H1 (cell line): ENCODE results near the gene NIN. TPM values are rescaled to one million over a fixed set of nuclear protein-coding genes. Genes with fewer than 3 reads are reported as not detected.

Source experiments
- CTCF ChIA-PET: fragments of 300-600 bp; sonication (Branson Sonifier 250); formaldehyde crosslinking; loops from one replicate; lab custom pipeline; 2021; ENCODE audit not compliant: partially characterized antibody; lab: Charles Lee
- POLR2A ChIA-PET: fragments of 300-600 bp; sonication (Branson Sonifier 250); formaldehyde crosslinking; loops from one replicate; lab custom pipeline; 2021; ENCODE audit warnings: inconsistent platforms; ENCODE audit not compliant: partially characterized antibody; lab: Charles Lee
- DNase-seq, 2 experiments: peaks; one replicate each; pipeline versions ENCODE4 v3.0.0 to v3.0.0-alpha.2; 2010 to 2022; ENCODE audit warnings: low spot score in 2 of 2, low read depth in 1 of 2, mixed read lengths in 1 of 2
- FAIRE-seq: peaks from 2 replicates; lab custom pipeline; 2011; peaks lifted over from hg19 to GRCh38; lab: Jason Lieb, UNC
- H2AFZ ChIP-seq: 2 replicates; pipeline ENCODE4 v1.8.1; 2012; ENCODE audit warnings: low read length, inconsistent platforms
- H2AK5ac ChIP-seq: 2 replicates; pipeline ENCODE4 v1.6.1; 2013; ENCODE audit warnings: low read depth, low read length
- H2BK120ac ChIP-seq: replicated peaks from 2 replicates; pipeline ENCODE3; 2013; ENCODE audit warnings: low read depth, low read length, inconsistent platforms
- H2BK12ac ChIP-seq: 2 replicates; pipeline ENCODE4 v1.6.1; 2013; ENCODE audit warnings: low read depth, low read length
- H2BK15ac ChIP-seq: 2 replicates; pipeline ENCODE4 v1.6.1; 2013; ENCODE audit warnings: low read length
- H2BK20ac ChIP-seq: 2 replicates; pipeline ENCODE4 v1.6.1; 2013; ENCODE audit warnings: low read length
- H2BK5ac ChIP-seq: 2 replicates; pipeline ENCODE4 v1.6.1; 2013; ENCODE audit warnings: low read depth, low read length
- H3K14ac ChIP-seq: 2 replicates; pipeline ENCODE4 v1.6.1; 2013; ENCODE audit warnings: inconsistent platforms; ENCODE audit not compliant: insufficient read length
- H3K18ac ChIP-seq: 2 replicates; pipeline ENCODE4 v1.6.1; 2013; ENCODE audit warnings: low read length; ENCODE audit errors: extremely low read depth
- H3K23ac ChIP-seq: 2 replicates; pipeline ENCODE4 v1.6.1; 2013; ENCODE audit warnings: inconsistent platforms; ENCODE audit not compliant: insufficient read length
- H3K23me2 ChIP-seq: 2 replicates; pipeline ENCODE4 v1.6.1; 2013; ENCODE audit warnings: low read depth, low read length
- H3K27ac ChIP-seq: 2 replicates; pipeline ENCODE4 v1.6.1; 2011; ENCODE audit warnings: low read depth, low read length, inconsistent platforms
- H3K27me3 ChIP-seq, 4 experiments: replicated peaks in 1 of 4; 1 replicate in 1 of 4; 2 replicates in 3 of 4; pipeline versions ENCODE4 v1.6.1 to v1.8.1; 2011 to 2013; ENCODE audit warnings: low read length in 3 of 4, mild to moderate bottlenecking in 3 of 4, inconsistent platforms in 2 of 4, mixed read lengths in 2 of 4, moderate library complexity in 1 of 4; ENCODE audit not compliant: control insufficient read depth in 3 of 4, insufficient read depth in 3 of 4; ENCODE audit errors: extremely low read depth in 1 of 4
- H3K36me3 ChIP-seq, 4 experiments: 2 replicates each; pipeline versions ENCODE4 v1.6.1 to v1.8.1; 2011 to 2013; ENCODE audit warnings: mild to moderate bottlenecking in 4 of 4, low read length in 3 of 4, moderate library complexity in 2 of 4, control low read depth in 1 of 4, inconsistent platforms in 1 of 4; ENCODE audit not compliant: insufficient read depth in 4 of 4, control insufficient read depth in 2 of 4
- H3K4ac ChIP-seq: replicated peaks from 2 replicates; pipeline ENCODE3; 2013; ENCODE audit warnings: low read length, low read depth, mixed read lengths, inconsistent platforms; ENCODE audit not compliant: insufficient read length
- H3K4me1 ChIP-seq, 4 experiments: replicated peaks in 1 of 4; 1 replicate in 1 of 4; 2 replicates in 3 of 4; pipeline versions ENCODE4 v1.6.1 to v1.8.1; 2011 to 2013; ENCODE audit warnings: low read length in 3 of 4, inconsistent platforms in 2 of 4, mixed read lengths in 1 of 4; ENCODE audit not compliant: insufficient read depth in 4 of 4, control insufficient read depth in 3 of 4
- H3K4me2 ChIP-seq, 2 experiments: 2 replicates each; pipeline versions ENCODE4 v1.6.1 to v1.8.1; 2011 to 2013; ENCODE audit warnings: low read depth in 2 of 2, low read length in 2 of 2, control low read depth in 1 of 2, inconsistent platforms in 1 of 2, mild to moderate bottlenecking in 1 of 2; ENCODE audit not compliant: insufficient read depth in 1 of 2
- H3K4me3 ChIP-seq, 4 experiments: fragments of 200-600, 300-600 bp in 1 of 4; sonication (generic), shearing (Covaris generic), sonication (Bioruptor Twin) in 1 of 4; 2 replicates each; pipeline versions ENCODE4 v1.5.1 to v1.8.1; 2011 to 2016; ENCODE audit warnings: low read length in 4 of 4, low read depth in 3 of 4, control low read depth in 2 of 4, inconsistent platforms in 2 of 4, mild to moderate bottlenecking in 2 of 4, mixed read lengths in 1 of 4, moderate library complexity in 1 of 4; ENCODE audit not compliant: insufficient read depth in 2 of 4; ENCODE audit errors: extremely low read depth in 1 of 4
- H3K56ac ChIP-seq: replicated peaks from 2 replicates; pipeline ENCODE3; 2013; ENCODE audit warnings: low read depth, mild to moderate bottlenecking, mixed read lengths, low read length, inconsistent platforms; ENCODE audit not compliant: insufficient read length
- H3K79me1 ChIP-seq: 2 replicates; pipeline ENCODE4 v1.6.1; 2013; ENCODE audit warnings: low read depth, low read length, control low read depth
- H3K79me2 ChIP-seq, 2 experiments: 2 replicates each; pipeline versions ENCODE4 v1.6.1 to v1.8.1; 2012 to 2013; ENCODE audit warnings: low read length in 2 of 2, mild to moderate bottlenecking in 2 of 2, inconsistent platforms in 1 of 2; ENCODE audit not compliant: insufficient read depth in 2 of 2, control insufficient read depth in 1 of 2
- H3K9ac ChIP-seq, 4 experiments: replicated peaks in 1 of 4; 1 replicate in 1 of 4; 2 replicates in 3 of 4; pipeline versions ENCODE4 v1.6.1 to v1.8.1; 2011 to 2013; ENCODE audit warnings: low read depth in 3 of 4, low read length in 3 of 4, control low read depth in 2 of 4, mild to moderate bottlenecking in 2 of 4, moderate library complexity in 2 of 4, inconsistent platforms in 1 of 4; ENCODE audit errors: extremely low read depth in 1 of 4
- H3K9me3 ChIP-seq, 2 experiments: 2 replicates each; pipeline versions ENCODE4 v1.6.1 to v1.8.1; 2012 to 2013; ENCODE audit warnings: mild to moderate bottlenecking in 2 of 2, moderate library complexity in 2 of 2, control low read depth in 1 of 2, inconsistent platforms in 1 of 2, low read depth in 1 of 2, low read length in 1 of 2, mixed read lengths in 1 of 2; ENCODE audit not compliant: insufficient read depth in 2 of 2
- H4K20me1 ChIP-seq, 2 experiments: replicated peaks in 1 of 2; 2 replicates each; pipeline versions ENCODE3 to v1.8.1; 2011 to 2013; ENCODE audit warnings: inconsistent platforms in 2 of 2, low read length in 2 of 2, mild to moderate bottlenecking in 1 of 2; ENCODE audit not compliant: insufficient read depth in 2 of 2, control insufficient read depth in 1 of 2
- H4K5ac ChIP-seq: 2 replicates; pipeline ENCODE4 v1.6.1; 2013; ENCODE audit warnings: low read length, low read depth, mixed read lengths, inconsistent platforms; ENCODE audit not compliant: insufficient read length
- H4K8ac ChIP-seq: 2 replicates; pipeline ENCODE4 v1.8.0; 2013; ENCODE audit warnings: mild to moderate bottlenecking, moderate library complexity, low read length, inconsistent platforms; ENCODE audit not compliant: insufficient read depth; ENCODE audit errors: extremely low read depth
- H4K91ac ChIP-seq: replicated peaks from 2 replicates; pipeline ENCODE3; 2013; ENCODE audit warnings: low read length, mixed read lengths, inconsistent platforms; ENCODE audit not compliant: insufficient read length
- ASH2L ChIP-seq: fragments of 200-600, 300-600 bp; sonication (generic); IDR thresholded peaks from one replicate; pipeline ENCODE4 v1.7.1; 2017; ENCODE audit warnings: low read length
- BCL11A ChIP-seq, 2 experiments: IDR thresholded peaks; one replicate each; pipeline ENCODE4 v1.6.1; 2011; ENCODE audit warnings: low read depth in 2 of 2, low read length in 2 of 2, mild to moderate bottlenecking in 2 of 2
- CEBPB ChIP-seq: IDR thresholded peaks from 2 replicates; pipeline ENCODE4 v1.6.1; 2012; ENCODE audit warnings: low read depth, low read length
- CHD1 ChIP-seq: IDR thresholded peaks from 2 replicates; pipeline ENCODE4 v1.6.1; 2012; ENCODE audit warnings: low read depth, low read length, improper control_type of control experiment
- CREB1 ChIP-seq: IDR thresholded peaks from 2 replicates; pipeline ENCODE4 v1.6.1; 2012; ENCODE audit warnings: inconsistent platforms
- FOSL1 ChIP-seq: IDR thresholded peaks from 2 replicates; pipeline ENCODE4 v1.6.1; 2011; ENCODE audit warnings: mild to moderate bottlenecking, low read depth, low read length, moderate library complexity; ENCODE audit not compliant: insufficient read depth
- GTF2F1 ChIP-seq: IDR thresholded peaks from 2 replicates; pipeline ENCODE4 v1.6.1; 2012; ENCODE audit warnings: low read depth, low read length, improper control_type of control experiment, borderline replicate concordance
- HDAC6 ChIP-seq: IDR thresholded peaks from one replicate; pipeline ENCODE4 v1.7.1; 2012; ENCODE audit warnings: low read depth, mild to moderate bottlenecking, inconsistent platforms, low read length, moderate library complexity
- KDM5A ChIP-seq: fragments of 200-600 bp; IDR thresholded peaks from 2 replicates; pipeline ENCODE4 v1.7.1; 2012; ENCODE audit warnings: mild to moderate bottlenecking, low read length, inconsistent platforms, mixed read lengths
- MAFK ChIP-seq: IDR thresholded peaks from 2 replicates; pipeline ENCODE4 v1.6.1; 2012; ENCODE audit warnings: low read depth, mild to moderate bottlenecking, improper control_type of control experiment, low read length
- POLR2AphosphoS5 ChIP-seq: IDR thresholded peaks from 2 replicates; pipeline ENCODE4 v1.6.1; 2011; ENCODE audit warnings: low read depth, low read length
- POU5F1 ChIP-seq: IDR thresholded peaks from 2 replicates; pipeline ENCODE4 v1.6.1; 2011; ENCODE audit warnings: low read depth, mild to moderate bottlenecking, low read length, moderate library complexity
- SIN3A ChIP-seq, 2 experiments: IDR thresholded peaks in 1 of 2; conservative IDR thresholded peaks in 1 of 2; 2 replicates each; pipeline ENCODE4 v1.6.1; 2011 to 2012; ENCODE audit warnings: low read length in 2 of 2, improper control_type of control experiment in 1 of 2, low read depth in 1 of 2, mild to moderate bottlenecking in 1 of 2
- ZNF274 ChIP-seq: IDR thresholded peaks from 2 replicates; pipeline ENCODE4 v1.7.0; 2012; ENCODE audit warnings: low read length, borderline replicate concordance; ENCODE audit errors: extremely low read depth
- WGBS, 2 experiments: shearing (Covaris generic) in 1 of 2; methylation state at CpG; one replicate each; pipeline versions ENCODE4 v1.1.6 to v1.1.7; 2013 to 2015; ENCODE audit warnings: low lambda C conversion rate in 2 of 2, mixed read lengths in 2 of 2, inconsistent platforms in 1 of 2, low coverage in 1 of 2, missing lambda C conversion rate in 1 of 2; ENCODE audit not compliant: insufficient replicate concordance in 2 of 2, insufficient coverage in 1 of 2, insufficient read length in 1 of 2; ENCODE audit errors: extremely low coverage in 1 of 2, missing lambda C conversion rate in 1 of 2; 5-methylcytosine and 5-hydroxymethylcytosine counted together
- polyA plus RNA-seq, 7 experiments: library from polyadenylated mRNA; depleted of rRNA in 3 of 7; stranded (reverse) in 5 of 7; unstranded in 2 of 7; fragments of >200 nt in 5 of 7; fragments of 200-250 nt in 2 of 7; gene quantifications; 1 replicate in 5 of 7; 2 replicates in 1 of 7; 4 replicates in 1 of 7; pipeline versions ENCODE4 v1.2.1 to v1.2.3, GENCODE V29; 2011 to 2013; ENCODE audit warnings: missing spikeins in 2 of 7, mixed read lengths in 2 of 7
- total RNA-seq: library from RNA; stranded (reverse); fragmentation: NEBNext Ultra II Directional; extraction: Animal tissue kit (Norgen Biotek cat#: 25700); gene quantifications from 2 replicates; pipeline ENCODE4 v1.2.1, GENCODE V29; 2021

NIN gene
- total and polyA plus RNA-seq, 2 of the 8 experiments (the other 6 are each of a cell fraction or from before 2014, with no cell fraction given), result 3.2 to 21.3 TPM

DNA sequence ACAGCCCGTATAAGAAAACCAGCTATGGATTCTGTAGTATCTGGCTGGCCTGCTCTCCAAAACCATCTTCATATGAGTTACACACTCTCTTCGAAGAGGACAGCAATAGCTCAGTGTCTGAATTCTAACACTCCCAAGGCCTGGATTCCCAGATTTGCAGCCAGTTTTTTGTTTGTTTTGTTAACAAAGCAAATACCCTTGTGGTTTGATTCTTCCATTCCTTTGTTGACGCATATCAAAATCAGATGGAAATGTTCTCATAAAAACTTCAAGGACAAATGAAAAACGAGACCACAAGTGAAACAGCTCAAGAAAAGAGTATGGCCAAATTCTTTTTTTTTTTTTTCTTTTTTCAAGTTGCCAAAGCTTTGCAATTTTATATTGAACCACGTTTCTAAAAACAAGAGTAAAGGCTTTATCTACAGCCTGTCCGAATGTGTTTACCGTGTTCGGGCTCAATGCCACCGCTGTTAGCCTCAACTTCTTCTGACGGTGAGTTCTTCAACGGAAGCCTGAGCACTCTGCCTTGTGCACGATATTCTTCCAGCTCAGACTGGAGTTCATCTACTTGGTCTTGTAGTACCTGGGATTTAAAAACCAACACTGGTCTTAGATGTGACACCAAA lies 67.5 kb downstream of the NIN start:
- H2BK5ac ChIP-seq, result no peak overlapping the region
- no peak overlapping the region for H3K9ac ChIP-seq
- no peak overlapping the region for H3K23ac ChIP-seq
- CTCF ChIA-PET, result interaction anchor here (0.9 to 8.4 kb wide), 6 partner anchors 10 to 144 kb away, joined by 3 to 102 read pairs (median 3); no protein-coding TSS in a partner anchor
- no peak overlapping the region for H3K4me2 ChIP-seq
- H2BK120ac ChIP-seq, result no peak overlapping the region
- H3K36me3 ChIP-seq, result peaks cover 2 to 33% (median 24%) of the 10 kb centered on the region in 4 experiments; a peak in 7 of 8 replicates
- no peak overlapping the region for H2BK20ac ChIP-seq
- H3K4me1 ChIP-seq, result no peaks in the 10 kb centered on the region
- no peak overlapping the region for H4K5ac ChIP-seq
- POLR2A ChIA-PET, result interaction anchor here (0.6 to 1.0 kb wide), 4 partner anchors 10 to 916 kb away, joined by 3 read pairs; no protein-coding TSS in a partner anchor
- no peak overlapping the region for H3K27ac ChIP-seq
- H3K18ac ChIP-seq, result no peak overlapping the region
- no peaks in the 10 kb centered on the region for H3K79me1 ChIP-seq
- H2BK15ac ChIP-seq, result no peak overlapping the region
- H3K56ac ChIP-seq, result no peak overlapping the region
- no peak overlapping the region for H2BK12ac ChIP-seq
- no peak overlapping the region for H4K91ac ChIP-seq
- no peaks in the 10 kb centered on the region; the same call in 1 of the 2 replicates for H3K23me2 ChIP-seq
- H3K9me3 ChIP-seq, result no peaks in the 10 kb centered on the region
- no peaks in the 10 kb centered on the region for H3K79me2 ChIP-seq
- DNase-seq (no peak), FAIRE-seq (no peak)
- H3K4me3 ChIP-seq, result no peak overlapping the region
- H3K27me3 ChIP-seq, result no peaks in the 10 kb centered on the region
- no peak overlapping the region for H3K4ac ChIP-seq
- H4K8ac ChIP-seq, result no peak overlapping the region
- no peak overlapping the region for H3K14ac ChIP-seq
- WGBS, 2 experiments, result 93% methylated on average over 12 of the region's 12 CpGs; no CpG with 5 or more reads in 1 of the 2 experiments
- no peak overlapping the region for H2AK5ac ChIP-seq
- H4K20me1 ChIP-seq, result no peaks in the 10 kb centered on the region
- H2AFZ ChIP-seq, result no peak overlapping the region
- TF ChIP-seq POU5F1, result no peak
- TF ChIP-seq BCL11A (IDR thresholded peaks at IDR 0.05; ENCODE audit: low read depth in 2 of 2, low read length in 2 of 2), result no peak
- no peak for TF ChIP-seq CEBPB
- no peak for TF ChIP-seq MAFK
- no peak for TF ChIP-seq FOSL1
- no peak for TF ChIP-seq SIN3A (conservative IDR thresholded peaks at IDR 0.05 in 1 of 2, IDR thresholded peaks at IDR 0.05 in 1 of 2; ENCODE audit: low read depth in 1 of 2, low read length in 2 of 2)
- no peak for TF ChIP-seq CHD1
- TF ChIP-seq GTF2F1, result no peak
- TF ChIP-seq POLR2AphosphoS5, result no peak
- TF ChIP-seq HDAC6, result no peak
- no peak for TF ChIP-seq ZNF274
- TF ChIP-seq CREB1, result no peak
- TF ChIP-seq ASH2L, result no peak
- no peak for TF ChIP-seq KDM5A
